RPMI8226 (cell line): ENCODE data around the gene KIF16B.
"Not testable (repeated sequence)": the region's sequence is repeated elsewhere in the genome, so short reads cannot be mapped to it uniquely, and the experiment has no call there.

Experiments used
- DNase-seq: peaks from one replicate; pipeline ENCODE4 v3.0.0-alpha.2; 2015

Gene KIF16B

GRCh38 chr20:16236589-16237241, 336.5 kb downstream of the KIF16B start:
- DNase-seq = no peak

- DNase-seq = no peak
These were observed 342.8 kb downstream of the KIF16B start for GRCh38 chr20:16230402-16230801.

GRCh38 chr20:16229813-16230212, 343.4 kb downstream of the KIF16B start:
- no peak for DNase-seq

GRCh38 chr20:16228722-16229121, 344.5 kb downstream of the KIF16B start:
- DNase-seq = no peak

GRCh38 chr20:16226961-16227360, 346.3 kb downstream of the KIF16B start:
- not testable (repeated sequence) for DNase-seq

- no peak for DNase-seq
These were observed 348.4 kb downstream of the KIF16B start for GRCh38 chr20:16224836-16225235.

- no peak for DNase-seq
These were observed 350.3 kb downstream of the KIF16B start for GRCh38 chr20:16222859-16223411.
